Prostate gland (tissue), 2 donors: ENCODE results near the gene CFAP97D1. TPM values are rescaled to one million over a fixed set of nuclear protein-coding genes. Genes with fewer than 3 reads are reported as not detected.

Source experiments
- DNase-seq: peaks from one replicate; pipeline ENCODE4 v3.0.0-alpha.2; 2019; ENCODE audit warnings: low spot score
- H3K27ac ChIP-seq, 2 donors: fragments of 200-600 bp; sonication (generic); 2 replicates each; pipeline ENCODE4 v1.5.1; 2017 to 2019
- H3K27me3 ChIP-seq: fragments of 200-600 bp; sonication (generic); replicated peaks from 2 replicates; pipeline ENCODE4 v1.5.1; 2019; ENCODE audit not compliant: insufficient read depth
- H3K36me3 ChIP-seq, 2 donors: fragments of 200-600 bp; sonication (generic); 1 replicate in 1 of 2; 2 replicates in 1 of 2; pipeline versions ENCODE4 v1.5.1 to v1.8.1; 2017 to 2019
- H3K4me1 ChIP-seq: fragments of 200-600 bp; sonication (generic); replicated peaks from 2 replicates; pipeline ENCODE4 v1.5.1; 2019
- H3K4me3 ChIP-seq, 2 donors: fragments of 200-600 bp; sonication (generic); 2 replicates each; pipeline ENCODE4 v1.5.1; 2017 to 2019
- H3K9me3 ChIP-seq: fragments of 200-600 bp; sonication (generic); 2 replicates; pipeline ENCODE4 v1.5.1; 2017
- POLR2A ChIP-seq: fragments of 450-650 bp; IDR thresholded peaks from one replicate; pipeline ENCODE4 v1.6.1; 2016; ENCODE audit warnings: antibody characterized with exemption, mild to moderate bottlenecking
- POLR2AphosphoS5 ChIP-seq: sonication (generic); formaldehyde crosslinking; IDR thresholded peaks from one replicate; pipeline ENCODE4 v1.6.1; 2017; ENCODE audit warnings: antibody characterized with exemption
- WGBS: methylation state at CpG from one replicate; pipeline ENCODE4 v1.1.5; 2018; 5-methylcytosine and 5-hydroxymethylcytosine counted together
- intact Hi-C: fragments of 100-400 bp; cut with DNase I; formaldehyde crosslinking; loops from one replicate; pipeline ENCODE4 v1.14.2; 2022
- total RNA-seq, 2 donors: library from RNA; depleted of rRNA; stranded (reverse); fragments of >200 nt; gene quantifications; one replicate each; pipeline ENCODE4 v1.1.0, GENCODE V29; 2016
- TF ChIP-seq, protein P1 (sequence below), 4 experiments: fragments of 200-600 bp in 2 of 4; fragments of 450-650 bp in 2 of 4; sonication (generic) in 2 of 4; IDR thresholded peaks; 1 replicate in 3 of 4; 2 replicates in 1 of 4; pipeline ENCODE4 v1.5.1; 2016 to 2019; ENCODE audit warnings: antibody characterized with exemption in 4 of 4, mild to moderate bottlenecking in 2 of 4, moderate library complexity in 2 of 4

Gene CFAP97D1
- total RNA-seq, 2 donors from 2014 or later: 1.1 TPM; not detected in 1

DNA sequence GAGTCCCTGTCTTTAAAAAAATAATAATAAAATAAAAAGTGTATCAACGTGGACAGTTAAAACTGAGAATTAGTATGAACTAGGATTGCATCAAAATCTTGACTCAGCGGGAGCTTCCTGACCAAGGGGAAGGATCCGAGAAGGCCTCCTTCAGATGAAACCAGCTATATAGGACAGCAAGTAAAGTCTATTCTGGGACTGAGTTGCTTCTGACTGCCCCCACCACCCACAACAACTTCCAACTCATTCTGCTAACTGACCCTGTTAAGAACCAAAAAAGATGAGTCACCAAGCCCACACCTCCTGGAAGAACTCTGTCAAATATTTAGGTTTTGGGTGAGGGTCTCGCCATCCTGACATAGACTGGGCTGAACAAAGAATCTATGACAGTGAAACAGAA lies 27.8 kb downstream of the CFAP97D1 start:
- H3K27me3 ChIP-seq: no peaks in the 10 kb centered on the region
- TF ChIP-seq POLR2A (no peak), POLR2AphosphoS5 (no peak)
- TF ChIP-seq, protein P1, sequence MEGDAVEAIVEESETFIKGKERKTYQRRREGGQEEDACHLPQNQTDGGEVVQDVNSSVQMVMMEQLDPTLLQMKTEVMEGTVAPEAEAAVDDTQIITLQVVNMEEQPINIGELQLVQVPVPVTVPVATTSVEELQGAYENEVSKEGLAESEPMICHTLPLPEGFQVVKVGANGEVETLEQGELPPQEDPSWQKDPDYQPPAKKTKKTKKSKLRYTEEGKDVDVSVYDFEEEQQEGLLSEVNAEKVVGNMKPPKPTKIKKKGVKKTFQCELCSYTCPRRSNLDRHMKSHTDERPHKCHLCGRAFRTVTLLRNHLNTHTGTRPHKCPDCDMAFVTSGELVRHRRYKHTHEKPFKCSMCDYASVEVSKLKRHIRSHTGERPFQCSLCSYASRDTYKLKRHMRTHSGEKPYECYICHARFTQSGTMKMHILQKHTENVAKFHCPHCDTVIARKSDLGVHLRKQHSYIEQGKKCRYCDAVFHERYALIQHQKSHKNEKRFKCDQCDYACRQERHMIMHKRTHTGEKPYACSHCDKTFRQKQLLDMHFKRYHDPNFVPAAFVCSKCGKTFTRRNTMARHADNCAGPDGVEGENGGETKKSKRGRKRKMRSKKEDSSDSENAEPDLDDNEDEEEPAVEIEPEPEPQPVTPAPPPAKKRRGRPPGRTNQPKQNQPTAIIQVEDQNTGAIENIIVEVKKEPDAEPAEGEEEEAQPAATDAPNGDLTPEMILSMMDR (IDR thresholded peaks at IDR 0.05): no peak
- 97% methylated on average over 4 of the region's 4 CpGs for WGBS
- no peak overlapping the region for H3K27ac ChIP-seq
- no peaks in the 10 kb centered on the region for H3K36me3 ChIP-seq
- intact Hi-C loops: no loop called here
- H3K9me3 ChIP-seq: no peaks in the 10 kb centered on the region
- no peak for DNase-seq
- no peak overlapping the region for H3K4me3 ChIP-seq
- H3K4me1 ChIP-seq: no peaks in the 10 kb centered on the region

DNA sequence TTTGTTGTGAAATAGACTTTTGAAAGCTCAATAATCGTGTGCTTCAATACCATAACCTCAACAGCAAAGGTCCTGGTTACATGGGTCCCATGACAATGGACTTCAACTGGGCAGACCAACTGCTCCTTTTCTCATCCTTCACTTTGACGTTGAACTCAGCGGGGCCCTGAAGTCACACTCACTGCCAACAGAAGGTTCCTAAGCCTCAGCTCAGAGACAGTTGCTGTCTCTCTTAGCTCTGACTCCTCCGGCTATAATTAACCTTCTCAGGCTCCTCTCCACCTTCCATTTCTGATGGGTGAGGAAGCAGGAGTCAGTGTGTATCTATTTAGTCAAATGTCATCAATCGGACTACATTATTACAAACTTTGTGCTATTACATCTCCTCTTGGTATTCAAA lies 28.9 kb downstream of the CFAP97D1 start:
- 96% methylated on average over 5 of the region's 5 CpGs for WGBS
- H3K36me3 ChIP-seq: no peaks in the 10 kb centered on the region
- intact Hi-C loops: no loop called here
- no peak for DNase-seq
- TF ChIP-seq POLR2A (no peak), POLR2AphosphoS5 (no peak)
- TF ChIP-seq, protein P1 (IDR thresholded peaks at IDR 0.05): no peak
- H3K4me1 ChIP-seq: no peaks in the 10 kb centered on the region
- H3K27me3 ChIP-seq: no peaks in the 10 kb centered on the region
- no peak overlapping the region for H3K27ac ChIP-seq
- no peak overlapping the region for H3K4me3 ChIP-seq
- H3K9me3 ChIP-seq: no peaks in the 10 kb centered on the region

DNA sequence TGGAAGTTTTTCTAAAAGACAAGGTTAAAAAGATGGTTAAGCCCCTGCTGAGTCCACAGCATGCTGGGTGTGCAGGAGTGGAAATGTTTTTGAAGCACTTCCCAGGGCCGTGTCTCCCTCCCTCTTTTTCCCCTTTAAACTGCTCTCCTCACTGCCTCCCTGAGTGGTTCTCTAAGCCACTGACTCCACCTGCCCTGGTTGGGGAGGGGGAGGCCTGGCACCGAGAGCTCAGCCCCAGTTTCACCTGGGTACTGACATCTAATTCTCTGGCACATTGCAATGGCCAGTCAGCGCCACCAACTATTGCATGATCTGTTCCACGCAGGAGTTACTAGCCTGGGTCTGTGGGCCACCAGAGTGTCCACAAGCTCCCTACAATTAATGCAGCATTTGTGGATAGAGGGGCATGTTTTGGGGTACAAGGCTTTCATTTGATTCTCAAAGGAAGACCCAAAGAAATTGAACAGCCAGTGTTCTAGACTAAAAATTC lies 30.0 kb downstream of the CFAP97D1 start:
- H3K9me3 ChIP-seq: no peaks in the 10 kb centered on the region
- H3K36me3 ChIP-seq: no peaks in the 10 kb centered on the region
- H3K4me1 ChIP-seq: no peaks in the 10 kb centered on the region
- TF ChIP-seq POLR2AphosphoS5 (no peak), POLR2A (no peak)
- TF ChIP-seq, protein P1 (IDR thresholded peaks at IDR 0.05): no peak
- H3K4me3 ChIP-seq: no peak overlapping the region
- WGBS: 79% methylated on average over 4 of the region's 4 CpGs
- intact Hi-C loops: no loop called here
- no peaks in the 10 kb centered on the region for H3K27me3 ChIP-seq
- no peak overlapping the region for H3K27ac ChIP-seq
- no peak for DNase-seq

DNA sequence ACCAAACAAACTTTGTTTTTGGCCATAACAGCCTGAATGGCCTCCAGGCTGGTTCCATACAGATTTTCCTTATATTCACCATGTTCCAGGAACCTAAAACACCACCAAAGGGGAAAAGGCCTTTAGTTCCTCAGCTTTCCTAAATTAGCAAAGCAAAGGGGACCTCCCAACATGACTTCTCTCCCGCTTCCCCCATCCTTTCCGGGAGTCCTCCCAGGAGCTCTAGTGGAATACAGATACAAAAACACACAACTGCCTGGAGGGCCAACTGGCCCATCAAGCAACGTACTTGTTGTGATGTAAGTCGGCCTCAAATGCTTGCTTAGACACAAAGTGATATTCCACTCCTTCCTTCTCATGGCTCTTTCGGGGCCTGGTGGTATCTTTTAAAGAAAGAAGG lies 30.6 kb downstream of the CFAP97D1 start:
- H3K36me3 ChIP-seq: no peaks in the 10 kb centered on the region
- no peak for DNase-seq
- intact Hi-C loops: no loop called here
- H3K27me3 ChIP-seq: no peaks in the 10 kb centered on the region
- TF ChIP-seq, protein P1 (IDR thresholded peaks at IDR 0.05): no peak
- TF ChIP-seq POLR2A (no peak), POLR2AphosphoS5 (no peak)
- 91% methylated on average over 5 of the region's 5 CpGs for WGBS
- no peak overlapping the region for H3K4me3 ChIP-seq
- H3K27ac ChIP-seq: no peak overlapping the region
- H3K4me1 ChIP-seq: no peaks in the 10 kb centered on the region
- no peaks in the 10 kb centered on the region for H3K9me3 ChIP-seq

DNA sequence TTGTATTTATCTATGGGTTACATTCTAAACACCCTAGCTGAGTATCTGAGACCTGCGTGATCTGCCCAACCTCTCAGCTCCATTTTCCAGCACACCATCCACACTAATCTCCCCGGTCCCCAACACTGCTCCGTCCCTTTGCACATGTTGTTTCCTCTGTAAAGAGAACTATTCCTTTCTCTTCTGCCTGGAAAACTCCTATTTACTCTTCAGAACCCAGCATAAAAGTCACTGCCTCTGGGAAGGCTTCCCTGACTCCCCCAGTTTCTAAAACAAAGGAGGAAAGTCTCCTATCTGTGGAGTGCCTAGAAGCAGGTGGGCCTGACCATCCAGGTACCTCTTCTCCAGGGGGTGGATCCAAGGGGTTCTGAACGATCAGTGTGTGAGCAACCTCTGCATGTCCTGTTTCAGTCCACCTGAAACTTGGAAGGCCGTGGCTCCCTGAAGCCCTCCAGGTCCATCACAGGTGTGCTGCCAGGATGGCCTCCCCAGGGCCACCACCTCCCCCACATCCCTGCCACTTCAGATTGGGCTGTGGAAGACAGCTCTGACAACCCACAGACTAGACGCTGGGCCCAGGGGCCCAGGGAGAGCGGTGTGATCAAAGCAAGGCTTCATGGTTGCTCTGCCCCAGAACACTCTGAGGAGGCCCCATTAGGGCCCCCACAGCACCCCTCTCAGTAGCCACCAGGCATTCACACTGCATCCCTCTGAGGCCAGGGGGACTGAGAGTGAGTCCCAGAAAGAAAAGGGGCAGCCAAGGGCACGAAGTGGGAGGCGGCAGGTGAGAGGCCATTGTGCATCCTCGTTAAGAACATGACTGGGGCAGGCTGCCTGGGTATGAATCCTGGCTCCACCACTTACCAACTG lies 32.4 kb downstream of the CFAP97D1 start:
- 95% methylated on average over 10 of the region's 10 CpGs for WGBS
- no peaks in the 10 kb centered on the region for H3K27me3 ChIP-seq
- TF ChIP-seq, protein P1 (IDR thresholded peaks at IDR 0.05): no peak
- no peak for TF ChIP-seq POLR2AphosphoS5
- no peak for TF ChIP-seq POLR2A
- no peaks in the 10 kb centered on the region for H3K9me3 ChIP-seq
- intact Hi-C loops: no loop called here
- no peak overlapping the region for H3K4me3 ChIP-seq
- no peaks in the 10 kb centered on the region for H3K4me1 ChIP-seq
- DNase-seq: no peak
- no peaks in the 10 kb centered on the region for H3K36me3 ChIP-seq
- no peak overlapping the region for H3K27ac ChIP-seq
